Keratinocyte (primary cell): ENCODE measurements around the gene CELSR1.

Source experiments
- EZH2 ChIP-seq: IDR thresholded peaks from one replicate; pipeline ENCODE4 v1.6.1; 2012; ENCODE audit warnings: inconsistent platforms, mild to moderate bottlenecking, low read length, moderate library complexity
- TF ChIP-seq, protein P1 (sequence below), 3 experiments: IDR thresholded peaks in 1 of 3; conservative IDR thresholded peaks in 1 of 3; optimal IDR thresholded peaks in 1 of 3; 2 replicates in 2 of 3; 3 replicates in 1 of 3; pipeline versions ENCODE3 to v1.5.1; 2011; ENCODE audit warnings: low read length in 3 of 3, mild to moderate bottlenecking in 3 of 3, moderate library complexity in 2 of 3, control low read depth in 1 of 3, inconsistent platforms in 1 of 3; ENCODE audit not compliant: insufficient read depth in 2 of 3; ENCODE audit errors: extremely low read depth in 1 of 3

DNA sequence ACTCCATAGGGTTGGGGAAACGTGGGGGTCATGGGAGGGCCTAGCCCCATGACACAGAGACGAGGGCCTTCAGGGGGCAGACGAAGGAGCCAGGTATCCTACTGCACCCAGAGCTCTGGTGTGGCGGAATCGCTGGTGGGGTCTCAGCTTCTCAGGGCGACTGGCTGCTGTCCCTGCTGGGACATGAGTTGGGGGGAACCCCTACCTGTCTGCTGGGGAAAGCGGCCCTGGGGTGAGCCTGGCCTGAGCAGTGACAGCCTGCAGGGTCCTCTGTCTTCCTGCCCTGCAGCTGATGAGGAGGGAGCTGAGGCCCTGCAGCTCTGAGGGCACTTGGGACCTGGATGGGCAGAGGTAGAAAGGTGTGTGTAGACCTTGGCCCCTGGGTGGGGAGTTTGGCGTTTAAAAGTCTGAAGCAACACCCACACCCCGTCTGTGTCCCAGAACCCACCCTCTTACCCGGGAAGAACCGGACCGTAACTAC lies 49.2 kb upstream of the CELSR1 start:
- TF ChIP-seq, protein P1, sequence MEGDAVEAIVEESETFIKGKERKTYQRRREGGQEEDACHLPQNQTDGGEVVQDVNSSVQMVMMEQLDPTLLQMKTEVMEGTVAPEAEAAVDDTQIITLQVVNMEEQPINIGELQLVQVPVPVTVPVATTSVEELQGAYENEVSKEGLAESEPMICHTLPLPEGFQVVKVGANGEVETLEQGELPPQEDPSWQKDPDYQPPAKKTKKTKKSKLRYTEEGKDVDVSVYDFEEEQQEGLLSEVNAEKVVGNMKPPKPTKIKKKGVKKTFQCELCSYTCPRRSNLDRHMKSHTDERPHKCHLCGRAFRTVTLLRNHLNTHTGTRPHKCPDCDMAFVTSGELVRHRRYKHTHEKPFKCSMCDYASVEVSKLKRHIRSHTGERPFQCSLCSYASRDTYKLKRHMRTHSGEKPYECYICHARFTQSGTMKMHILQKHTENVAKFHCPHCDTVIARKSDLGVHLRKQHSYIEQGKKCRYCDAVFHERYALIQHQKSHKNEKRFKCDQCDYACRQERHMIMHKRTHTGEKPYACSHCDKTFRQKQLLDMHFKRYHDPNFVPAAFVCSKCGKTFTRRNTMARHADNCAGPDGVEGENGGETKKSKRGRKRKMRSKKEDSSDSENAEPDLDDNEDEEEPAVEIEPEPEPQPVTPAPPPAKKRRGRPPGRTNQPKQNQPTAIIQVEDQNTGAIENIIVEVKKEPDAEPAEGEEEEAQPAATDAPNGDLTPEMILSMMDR (optimal IDR thresholded peaks at IDR 0.05 in 1 of 3, IDR thresholded peaks at IDR 0.05 in 1 of 3, conservative IDR thresholded peaks at IDR 0.05 in 1 of 3; ENCODE audit: extremely low read depth in 1 of 3, insufficient read depth in 2 of 3, low read length in 3 of 3) = no peak
- no peak for TF ChIP-seq EZH2
